Activated CD4-positive, CD25-positive, alpha-beta regulatory T cell treated with anti-CD3 and anti-CD28 coated beads, Interleukin-2, amount 50 U/mL, for 72 hours (primary cell): ENCODE data around the gene SLC27A1.

ENCODE experiments used
- DNase-seq: peaks from one replicate; pipeline ENCODE4 v3.0.0; 2021

The SLC27A1 gene

DNA sequence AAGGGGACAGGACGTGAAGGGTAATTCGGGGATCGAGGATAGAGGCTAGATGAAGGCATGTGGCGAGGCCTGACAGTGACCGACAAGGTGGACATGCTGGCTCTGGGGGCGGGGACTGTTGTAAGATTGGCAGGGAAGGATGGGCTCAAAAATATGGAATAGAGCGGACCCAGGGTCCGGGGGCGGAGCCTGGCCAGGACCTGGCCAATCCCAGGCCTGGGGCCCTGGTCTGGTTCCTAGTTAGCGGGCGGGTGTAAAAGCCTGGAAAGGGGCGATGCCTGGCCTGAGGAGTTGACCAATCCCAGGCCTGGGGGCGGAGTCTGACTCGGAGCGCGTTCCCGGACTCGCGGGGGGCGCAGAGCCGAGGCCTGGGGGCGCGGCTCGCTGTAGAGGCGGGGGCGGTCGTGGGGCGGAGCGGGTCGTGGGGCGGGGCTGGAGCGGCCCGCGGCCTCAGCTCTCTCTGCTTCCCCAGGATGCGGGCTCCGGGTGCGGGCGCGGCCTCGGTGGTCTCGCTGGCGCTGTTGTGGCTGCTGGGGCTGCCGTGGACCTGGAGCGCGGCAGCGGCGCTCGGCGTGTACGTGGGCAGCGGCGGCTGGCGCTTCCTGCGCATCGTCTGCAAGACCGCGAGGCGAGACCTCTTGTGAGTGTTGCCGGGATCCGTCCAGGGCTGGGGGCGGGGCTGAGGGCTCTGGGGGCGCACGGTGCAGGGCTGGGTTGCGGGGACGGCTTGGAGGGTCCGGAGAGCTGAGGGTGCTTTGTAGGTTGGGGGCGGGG, at the start of gene SLC27A1:
TSS of gene SLC27A1 (plus strand) at position 457 of the 774 bp plus-strand sequence. CDS start at position 474, 17 bp downstream.
- peak; percentile 82 for DNase-seq

DNA sequence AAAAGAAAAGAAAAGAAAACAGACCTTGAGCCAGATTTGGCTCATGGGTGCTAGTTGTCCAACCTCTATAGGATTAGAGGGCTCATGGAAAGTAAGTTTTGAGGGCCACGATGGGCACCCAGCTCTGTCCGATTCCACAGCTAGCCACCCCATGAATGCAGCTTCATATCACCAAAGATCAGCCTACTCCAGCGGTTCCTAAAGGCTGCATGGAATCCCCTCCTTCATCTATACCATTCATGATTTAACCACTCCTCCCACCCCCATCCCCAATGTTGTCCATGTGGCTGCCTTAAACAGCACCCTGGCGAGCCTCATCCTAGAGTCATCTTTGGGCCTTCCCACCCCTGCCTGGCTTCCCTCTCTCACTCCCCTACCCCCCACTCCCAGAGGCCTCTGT, 48.4 kb upstream of the SLC27A1 start:
- DNase-seq = no peak

- DNase-seq = no peak
These were observed 46.7 kb upstream of the SLC27A1 start for GRCh38 chr19:17423429-17424208.

GRCh38 chr19:17424743-17425365, 45.5 kb upstream of the SLC27A1 start:
- peak; percentile 33 for DNase-seq

DNA sequence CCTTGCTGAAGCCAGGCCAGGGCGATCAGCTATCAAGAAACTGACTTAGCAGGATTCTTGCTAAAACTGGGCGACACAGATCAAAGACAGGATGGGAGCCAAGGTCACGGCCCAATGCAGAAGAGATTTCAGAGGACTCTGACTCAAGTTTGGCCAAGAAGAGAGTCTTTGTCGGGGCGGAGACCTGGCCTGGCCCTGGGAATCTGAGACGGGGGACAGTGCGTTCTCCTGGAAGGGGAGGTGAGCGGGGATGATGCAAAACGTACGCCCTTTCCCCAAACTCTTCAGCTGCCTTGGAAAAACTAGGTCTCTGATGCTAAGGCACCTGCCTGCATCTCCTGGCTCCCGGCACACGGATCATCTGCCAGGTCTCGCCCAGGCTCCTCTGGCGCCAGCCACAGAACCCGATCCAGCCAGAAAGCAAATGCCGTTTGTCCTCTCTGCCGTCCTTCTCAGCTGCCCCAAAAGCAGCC, 40.6 kb upstream of the SLC27A1 start:
- no peak for DNase-seq

DNA sequence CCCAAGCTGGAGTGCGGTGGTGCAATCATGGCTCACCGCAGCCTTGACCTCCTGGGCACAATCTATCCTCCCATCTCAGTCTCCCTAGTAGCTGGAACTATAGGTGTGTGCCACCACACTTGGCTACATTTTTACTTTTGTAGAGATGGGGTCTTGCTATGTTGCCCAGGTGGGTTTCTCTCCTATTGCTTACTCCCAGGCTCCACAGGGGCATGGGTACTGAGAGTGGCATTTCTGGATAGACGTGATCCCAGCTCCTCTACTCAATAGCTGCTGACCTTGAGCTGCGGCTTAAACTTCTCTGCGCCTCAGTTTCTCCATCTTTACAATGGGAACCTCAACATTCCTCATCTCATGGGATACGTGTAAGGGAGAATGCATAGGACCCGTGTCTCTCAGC, 38.9 kb upstream of the SLC27A1 start:
- DNase-seq = no peak

GRCh38 chr19:17435218-17435617, 35.1 kb upstream of the SLC27A1 start:
- no peak for DNase-seq

GRCh38 chr19:17436094-17436873, 34.0 kb upstream of the SLC27A1 start:
- DNase-seq = no peak

DNA sequence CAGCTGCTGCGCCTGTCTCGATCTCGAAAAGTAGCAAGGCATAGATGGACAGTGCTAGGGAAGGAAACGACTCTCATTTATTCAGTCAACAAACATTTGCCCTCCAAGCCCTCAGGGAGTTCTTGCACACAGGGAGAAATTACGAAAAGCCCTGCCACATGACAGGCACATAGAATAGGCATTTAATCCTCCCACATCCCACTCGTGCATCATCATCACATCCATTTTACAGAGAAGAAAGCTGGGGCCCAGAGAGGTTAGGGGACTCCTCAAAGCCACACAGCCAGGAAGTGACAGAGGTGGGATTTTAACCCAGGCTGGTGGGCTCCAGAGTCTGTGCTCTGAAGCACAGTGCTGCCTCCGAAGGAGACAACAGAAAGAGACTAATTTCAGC, 33.5 kb upstream of the SLC27A1 start:
- DNase-seq = no peak

- DNase-seq = no peak
These were observed 28.9 kb upstream of the SLC27A1 start for GRCh38 chr19:17441241-17442021.

DNA sequence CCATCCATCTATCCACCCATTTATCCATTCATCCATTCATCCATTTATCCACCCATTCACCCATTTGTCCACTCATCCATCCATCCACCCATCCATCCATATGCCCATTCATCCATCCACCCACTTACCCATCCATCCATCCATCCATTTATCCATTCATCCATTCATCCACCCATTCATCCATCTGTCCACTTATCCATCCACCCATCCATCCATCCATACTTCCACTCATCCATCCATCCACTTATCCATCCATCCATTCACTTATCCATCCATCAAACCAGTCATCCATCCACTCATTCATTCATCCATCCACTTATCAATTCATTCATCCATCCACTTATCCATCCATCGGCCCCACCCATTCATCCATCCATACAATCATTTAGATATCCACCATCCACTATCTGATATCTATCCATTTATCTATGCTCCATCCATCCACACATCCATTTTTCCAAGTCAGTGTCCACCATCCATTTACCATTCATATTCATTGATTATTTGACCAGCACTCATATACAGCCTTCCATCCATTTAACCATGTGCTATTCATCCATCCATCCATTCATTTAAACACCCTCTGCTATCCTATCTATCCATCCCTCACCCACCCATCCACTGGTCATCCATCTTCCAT, 24.7 kb upstream of the SLC27A1 start:
- no peak for DNase-seq

- no peak for DNase-seq
These were observed 22.6 kb upstream of the SLC27A1 start for GRCh38 chr19:17447704-17448130.

GRCh38 chr19:17448131-17448967, 22.0 kb upstream of the SLC27A1 start, which contains the start of gene TMEM221:
Gene TMEM221 (minus strand): TSS chr19:17448668. CDS start chr19:17448462, 206 bp downstream.
- peak; percentile 48 for DNase-seq

DNA sequence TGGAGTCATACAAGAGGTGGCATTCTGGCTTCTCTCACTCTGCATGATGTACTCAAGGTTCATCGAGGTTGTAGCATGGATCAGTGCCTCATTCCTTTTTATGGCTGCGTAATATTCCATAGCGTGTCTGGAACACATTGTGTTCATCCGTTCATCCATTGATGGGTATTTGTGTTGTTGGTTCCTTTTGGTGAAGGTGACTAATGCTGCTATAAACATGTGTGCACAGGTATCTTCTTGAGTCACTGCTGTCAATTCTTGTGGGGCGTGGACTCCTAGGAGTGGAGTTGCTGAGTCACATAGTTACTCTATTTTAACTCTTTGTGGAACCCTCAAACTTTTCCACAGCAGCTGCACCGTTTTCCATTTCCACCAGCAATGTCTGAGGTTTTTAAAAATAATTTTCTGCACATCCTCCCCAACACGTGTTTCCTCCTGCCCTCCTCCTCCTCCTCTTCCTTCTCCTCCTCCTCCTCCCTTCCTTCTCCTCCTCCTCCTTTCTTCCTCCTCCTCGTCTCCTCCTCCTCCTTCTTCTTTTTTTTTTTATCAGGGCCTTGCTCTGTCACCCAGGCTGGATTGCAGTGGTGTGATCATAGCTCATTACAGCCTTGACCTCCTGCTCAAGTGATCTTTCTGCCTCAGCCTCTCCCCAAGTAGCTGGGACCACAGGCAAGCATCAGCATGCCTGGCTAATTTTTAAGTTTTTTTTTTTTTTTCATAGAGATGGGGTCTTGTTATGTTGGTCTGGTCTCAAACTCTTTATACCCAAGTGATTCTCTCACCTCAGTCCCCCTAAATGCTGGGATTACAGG, 19.9 kb upstream of the SLC27A1 start:
- no peak for DNase-seq

GRCh38 chr19:17451820-17452219, 18.5 kb upstream of the SLC27A1 start:
- no peak for DNase-seq

- DNase-seq = no peak
These were observed 15.7 kb upstream of the SLC27A1 start for GRCh38 chr19:17454576-17455071.

DNA sequence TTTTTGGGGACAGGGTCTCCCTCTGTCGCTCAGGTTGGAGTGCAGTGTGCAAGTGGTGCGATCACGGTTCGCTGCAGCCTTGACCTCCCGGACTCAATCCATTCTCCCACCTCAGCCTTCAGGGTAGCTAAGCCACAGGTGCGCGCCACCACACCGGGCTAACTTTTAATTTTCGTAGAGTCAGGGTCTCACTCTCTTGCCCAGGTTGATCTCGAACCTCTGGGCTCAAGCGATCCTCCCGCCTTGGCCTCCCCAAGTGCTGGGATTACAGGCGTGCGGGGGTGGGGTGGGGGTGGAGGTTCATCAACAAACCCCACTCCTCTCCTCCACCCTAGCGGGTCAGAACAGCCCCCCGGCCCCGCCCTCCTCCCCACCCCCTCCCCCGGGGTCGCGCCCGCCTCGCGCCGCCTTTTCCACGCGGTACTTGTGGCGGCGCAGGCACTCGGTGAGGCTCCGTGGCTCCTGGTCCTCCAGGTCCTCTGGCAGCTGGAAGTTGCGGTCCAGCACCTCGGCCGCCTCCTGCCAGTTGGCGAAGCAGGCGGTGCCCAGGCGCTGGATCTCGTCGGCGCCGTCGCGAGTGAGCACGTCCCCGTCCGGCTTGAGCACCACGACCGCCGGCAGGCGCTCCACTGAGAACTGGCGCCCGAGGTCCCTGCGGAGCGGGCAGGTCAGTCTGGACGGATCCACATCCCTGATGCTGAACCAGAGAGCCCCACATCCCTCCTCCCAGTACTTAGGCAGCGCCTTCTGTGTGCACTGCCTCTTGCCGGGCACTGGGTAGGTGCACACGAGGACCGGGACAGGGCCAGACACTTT, 14.8 kb upstream of the SLC27A1 start:
- DNase-seq = no peak

DNA sequence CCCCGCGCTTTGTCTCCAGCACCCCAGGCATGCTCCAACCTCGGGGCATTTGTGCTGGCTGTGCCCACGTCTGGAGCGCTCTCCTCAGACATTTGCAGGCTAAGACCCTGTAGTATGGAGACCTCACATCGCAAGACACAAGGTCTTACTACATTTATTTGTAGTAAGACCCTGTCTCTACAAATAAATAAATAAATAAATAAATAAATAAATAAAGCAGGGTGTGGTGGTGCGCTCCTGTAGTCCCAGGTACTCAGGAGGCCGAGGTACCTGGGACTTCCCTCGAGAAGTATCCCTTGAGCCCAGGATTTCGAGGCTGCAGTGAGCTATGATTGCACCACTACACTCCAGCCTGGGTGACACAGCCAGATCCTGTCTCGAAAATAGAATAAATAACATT, 14.2 kb upstream of the SLC27A1 start:
- no peak for DNase-seq
